HL-60 (cell line): Measurements from ENCODE around the gene SGMS1.
A peak's percentile ranks its signal among the peaks of the same experiment; 100 is the strongest.

Experiments used
- DNase-seq, 2 experiments: peaks; one replicate each; pipeline ENCODE4 v3.0.0-alpha.2; 2010 to 2020; ENCODE audit warnings: low read depth in 1 of 2, low spot score in 1 of 2
- H3K27ac ChIP-seq: fragments of 250-450 bp; sonication (Bioruptor Pico); replicated peaks from 2 replicates; pipeline ENCODE4 v1.5.1; 2020; ENCODE audit warnings: mild to moderate bottlenecking, moderate library complexity
- H3K27me3 ChIP-seq: fragments of 250-450 bp; sonication (Bioruptor Pico); 2 replicates; pipeline ENCODE4 v1.5.1; 2021; ENCODE audit warnings: mild to moderate bottlenecking, moderate library complexity; ENCODE audit not compliant: insufficient read depth, poor library complexity, severe bottlenecking
- H3K4me3 ChIP-seq: replicated peaks from 2 replicates; pipeline ENCODE4 v1.5.1; 2011; ENCODE audit warnings: mild to moderate bottlenecking, control low read depth, low read length; ENCODE audit not compliant: insufficient read depth
- GABPA ChIP-seq: IDR thresholded peaks from 2 replicates; pipeline ENCODE4 v1.6.1; 2012; ENCODE audit warnings: low read depth
- POLR2AphosphoS5 ChIP-seq: IDR thresholded peaks from 2 replicates; pipeline ENCODE4 v1.6.1; 2012; ENCODE audit warnings: low read depth
- SPI1 ChIP-seq: IDR thresholded peaks from 2 replicates; pipeline ENCODE4 v1.6.1; 2012; ENCODE audit warnings: low read depth, mild to moderate bottlenecking, borderline replicate concordance
- TF ChIP-seq, protein P1 (sequence below): IDR thresholded peaks from one replicate; pipeline ENCODE4 v1.5.1; 2011; ENCODE audit warnings: low read length, control low read depth, inconsistent platforms; ENCODE audit not compliant: insufficient read depth
- TF ChIP-seq, protein P2 (sequence below): IDR thresholded peaks from 2 replicates; pipeline ENCODE4 v1.6.1; 2012; ENCODE audit warnings: low read depth; ENCODE audit not compliant: insufficient replicate concordance

SGMS1 gene

DNA sequence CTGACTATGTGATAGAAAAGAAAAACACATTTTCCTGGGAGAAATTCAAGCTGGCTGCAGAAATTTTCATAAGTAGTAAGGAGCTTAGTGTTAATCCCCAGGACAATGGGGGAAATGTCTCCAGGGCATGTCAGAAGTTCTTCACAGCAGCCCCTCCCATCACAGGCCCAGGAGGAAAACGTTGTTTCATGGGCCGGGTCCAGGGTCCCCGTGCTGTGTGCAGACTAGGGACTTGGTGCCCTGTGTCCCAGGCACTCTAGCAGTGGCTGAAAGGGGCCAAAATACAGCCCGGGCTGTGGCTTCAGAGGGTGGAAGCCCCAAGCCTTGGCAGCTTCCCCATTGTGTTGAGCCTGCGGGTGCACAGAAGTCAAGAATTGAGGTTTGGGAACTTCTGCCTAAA is 273.4 kb downstream of the SGMS1 start:
- TF ChIP-seq, protein P1, sequence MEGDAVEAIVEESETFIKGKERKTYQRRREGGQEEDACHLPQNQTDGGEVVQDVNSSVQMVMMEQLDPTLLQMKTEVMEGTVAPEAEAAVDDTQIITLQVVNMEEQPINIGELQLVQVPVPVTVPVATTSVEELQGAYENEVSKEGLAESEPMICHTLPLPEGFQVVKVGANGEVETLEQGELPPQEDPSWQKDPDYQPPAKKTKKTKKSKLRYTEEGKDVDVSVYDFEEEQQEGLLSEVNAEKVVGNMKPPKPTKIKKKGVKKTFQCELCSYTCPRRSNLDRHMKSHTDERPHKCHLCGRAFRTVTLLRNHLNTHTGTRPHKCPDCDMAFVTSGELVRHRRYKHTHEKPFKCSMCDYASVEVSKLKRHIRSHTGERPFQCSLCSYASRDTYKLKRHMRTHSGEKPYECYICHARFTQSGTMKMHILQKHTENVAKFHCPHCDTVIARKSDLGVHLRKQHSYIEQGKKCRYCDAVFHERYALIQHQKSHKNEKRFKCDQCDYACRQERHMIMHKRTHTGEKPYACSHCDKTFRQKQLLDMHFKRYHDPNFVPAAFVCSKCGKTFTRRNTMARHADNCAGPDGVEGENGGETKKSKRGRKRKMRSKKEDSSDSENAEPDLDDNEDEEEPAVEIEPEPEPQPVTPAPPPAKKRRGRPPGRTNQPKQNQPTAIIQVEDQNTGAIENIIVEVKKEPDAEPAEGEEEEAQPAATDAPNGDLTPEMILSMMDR: no peak
- no peak for TF ChIP-seq GABPA
- TF ChIP-seq POLR2AphosphoS5: no peak
- TF ChIP-seq, protein P2, sequence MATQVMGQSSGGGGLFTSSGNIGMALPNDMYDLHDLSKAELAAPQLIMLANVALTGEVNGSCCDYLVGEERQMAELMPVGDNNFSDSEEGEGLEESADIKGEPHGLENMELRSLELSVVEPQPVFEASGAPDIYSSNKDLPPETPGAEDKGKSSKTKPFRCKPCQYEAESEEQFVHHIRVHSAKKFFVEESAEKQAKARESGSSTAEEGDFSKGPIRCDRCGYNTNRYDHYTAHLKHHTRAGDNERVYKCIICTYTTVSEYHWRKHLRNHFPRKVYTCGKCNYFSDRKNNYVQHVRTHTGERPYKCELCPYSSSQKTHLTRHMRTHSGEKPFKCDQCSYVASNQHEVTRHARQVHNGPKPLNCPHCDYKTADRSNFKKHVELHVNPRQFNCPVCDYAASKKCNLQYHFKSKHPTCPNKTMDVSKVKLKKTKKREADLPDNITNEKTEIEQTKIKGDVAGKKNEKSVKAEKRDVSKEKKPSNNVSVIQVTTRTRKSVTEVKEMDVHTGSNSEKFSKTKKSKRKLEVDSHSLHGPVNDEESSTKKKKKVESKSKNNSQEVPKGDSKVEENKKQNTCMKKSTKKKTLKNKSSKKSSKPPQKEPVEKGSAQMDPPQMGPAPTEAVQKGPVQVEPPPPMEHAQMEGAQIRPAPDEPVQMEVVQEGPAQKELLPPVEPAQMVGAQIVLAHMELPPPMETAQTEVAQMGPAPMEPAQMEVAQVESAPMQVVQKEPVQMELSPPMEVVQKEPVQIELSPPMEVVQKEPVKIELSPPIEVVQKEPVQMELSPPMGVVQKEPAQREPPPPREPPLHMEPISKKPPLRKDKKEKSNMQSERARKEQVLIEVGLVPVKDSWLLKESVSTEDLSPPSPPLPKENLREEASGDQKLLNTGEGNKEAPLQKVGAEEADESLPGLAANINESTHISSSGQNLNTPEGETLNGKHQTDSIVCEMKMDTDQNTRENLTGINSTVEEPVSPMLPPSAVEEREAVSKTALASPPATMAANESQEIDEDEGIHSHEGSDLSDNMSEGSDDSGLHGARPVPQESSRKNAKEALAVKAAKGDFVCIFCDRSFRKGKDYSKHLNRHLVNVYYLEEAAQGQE: no peak
- TF ChIP-seq SPI1: no peak
- Histone ChIP-seq H3K27me3 (no peaks in the 10 kb centered on the region), H3K27ac (no peak overlapping the region), H3K4me3 (no peak overlapping the region)
- no peak for DNase-seq

DNA sequence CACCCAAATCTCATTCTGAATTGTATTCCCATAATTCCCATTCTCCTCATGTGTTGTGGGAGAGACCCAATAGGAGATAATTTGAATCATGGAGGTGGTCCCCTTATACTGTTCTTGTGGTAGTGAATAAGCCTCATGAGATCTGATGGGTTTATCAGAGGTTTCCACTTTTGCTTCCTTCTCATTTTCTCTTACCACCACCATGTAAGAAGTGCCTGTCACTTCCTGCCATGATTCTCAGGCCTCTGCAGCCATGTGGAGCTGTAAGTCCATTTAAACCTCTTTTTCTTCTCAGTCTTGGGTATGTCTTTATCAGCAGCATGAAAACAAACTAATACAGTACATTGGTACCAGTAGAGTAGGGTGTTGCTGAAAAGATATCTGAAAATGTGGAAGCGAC is 274.2 kb downstream of the SGMS1 start:
- Histone ChIP-seq H3K27ac (no peak overlapping the region), H3K4me3 (no peak overlapping the region), H3K27me3 (no peaks in the 10 kb centered on the region)
- no peak for TF ChIP-seq SPI1
- DNase-seq: no peak

DNA sequence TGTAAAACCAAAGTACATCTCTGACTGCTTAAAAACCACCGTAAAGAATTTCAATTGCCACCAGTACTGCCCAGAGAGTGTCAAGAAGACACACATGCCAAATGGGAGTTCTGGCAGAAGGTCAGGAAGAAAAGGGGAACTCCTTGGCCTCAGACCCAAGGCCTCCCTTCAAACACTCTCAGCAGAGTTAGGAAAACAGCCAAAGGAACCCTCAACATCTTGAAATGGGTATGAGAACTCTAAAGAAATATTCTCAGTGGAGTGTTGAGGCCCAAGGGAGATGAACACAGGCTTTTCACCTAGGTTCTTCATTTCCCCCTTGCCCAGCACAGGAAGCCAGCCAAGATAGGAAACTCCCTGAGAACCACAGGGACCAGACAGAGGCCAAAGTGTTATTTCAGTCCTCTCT is 276.4 kb downstream of the SGMS1 start:
- Histone ChIP-seq H3K4me3 (no peak overlapping the region), H3K27me3 (no peaks in the 10 kb centered on the region), H3K27ac (no peak overlapping the region)
- TF ChIP-seq SPI1: peak; percentile 43
- no peak for TF ChIP-seq GABPA
- DNase-seq: no peak

DNA sequence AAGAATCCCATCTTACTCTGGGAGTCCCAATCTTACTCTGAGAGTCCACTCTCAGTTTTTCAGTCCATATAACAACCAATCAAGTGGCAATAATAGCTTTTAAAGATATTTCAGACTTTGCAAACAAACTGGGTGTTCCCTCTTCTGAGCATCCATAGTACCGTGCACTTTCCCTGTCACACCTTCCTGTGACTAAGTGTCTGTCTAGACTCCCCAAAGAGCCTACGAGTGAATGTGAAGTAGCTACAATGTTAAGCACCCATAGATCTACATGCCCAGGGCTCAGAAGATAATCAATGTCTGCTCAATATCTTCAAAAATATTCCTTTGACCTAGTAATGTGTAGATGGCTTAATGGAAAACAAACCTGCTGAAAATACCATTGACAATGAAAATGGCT is 276.8 kb downstream of the SGMS1 start:
- no peak overlapping the region for H3K4me3 ChIP-seq
- DNase-seq: no peak
- H3K27me3 ChIP-seq: no peaks in the 10 kb centered on the region
- TF ChIP-seq, protein P1: no peak
- TF ChIP-seq GABPA (no peak), POLR2AphosphoS5 (no peak)
- no peak overlapping the region for H3K27ac ChIP-seq

DNA sequence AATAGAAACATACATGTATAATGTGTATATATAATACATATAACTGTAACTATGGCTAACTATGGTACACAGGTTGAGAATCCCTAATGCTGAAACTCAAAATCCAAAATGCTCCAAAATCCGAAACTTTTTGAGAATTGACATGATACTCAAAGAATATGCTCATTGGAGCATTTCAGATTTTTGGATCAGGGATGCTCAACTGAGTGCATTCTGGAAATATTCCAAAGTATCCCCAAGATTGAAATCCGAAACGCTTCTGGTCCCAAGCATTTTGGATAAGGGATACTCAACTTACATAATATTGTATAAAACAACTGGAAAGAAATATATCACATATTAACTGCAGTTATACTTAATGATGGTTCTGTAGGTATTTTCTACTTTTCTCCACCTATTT is 278.2 kb downstream of the SGMS1 start:
- H3K27me3 ChIP-seq: no peaks in the 10 kb centered on the region
- no peak for DNase-seq
- H3K4me3 ChIP-seq: no peak overlapping the region
- no peak overlapping the region for H3K27ac ChIP-seq
- TF ChIP-seq, protein P1: no peak
